Gastroesophageal sphincter (tissue), 3 donors: ENCODE measurements around the gene HCN3.

Experiments used
- CTCF ChIP-seq, 4 experiments: fragments of 200-600 bp in 2 of 4; fragments of 450-650 bp in 2 of 4; sonication (generic) in 1 of 4; IDR thresholded peaks; one replicate each; pipeline ENCODE4 v1.5.1; 2017 to 2019; ENCODE audit warnings: antibody characterized with exemption in 4 of 4, mild to moderate bottlenecking in 2 of 4, moderate library complexity in 2 of 4
- POLR2A ChIP-seq, 2 donors: fragments of 450-650 bp; IDR thresholded peaks; one replicate each; pipeline ENCODE4 v1.6.1; 2017; ENCODE audit warnings: antibody characterized with exemption in 2 of 2, mild to moderate bottlenecking in 2 of 2, moderate library complexity in 1 of 2
- POLR2AphosphoS5 ChIP-seq: sonication (generic); formaldehyde crosslinking; IDR thresholded peaks from one replicate; pipeline ENCODE4 v1.6.1; 2017; ENCODE audit warnings: antibody characterized with exemption

- TF ChIP-seq POLR2AphosphoS5, result no peak
- no peak for TF ChIP-seq CTCF (IDR thresholded peaks at IDR 0.05)
- TF ChIP-seq POLR2A (IDR thresholded peaks at IDR 0.05), result no peak
Measured at GRCh38 chr1:155245163-155245524, 32.1 kb upstream of the HCN3 start.
